Nephron (organoid): ENCODE results near the gene USP22.
A peak's percentile ranks its signal among the peaks of the same experiment; 100 is the strongest.

ENCODE experiments used
- H3K27ac Mint-ChIP-seq, 3 experiments: 2 replicates each; pipeline ENCODE4 v1.8.0; 2020; ENCODE audit warnings: mixed read lengths in 3 of 3, mild to moderate bottlenecking in 2 of 3, moderate library complexity in 1 of 3
- H3K27me3 Mint-ChIP-seq: 2 replicates; pipeline ENCODE4 v1.8.0; 2021; ENCODE audit warnings: low read depth, mild to moderate bottlenecking, moderate library complexity, mixed read lengths
- H3K36me3 Mint-ChIP-seq: 2 replicates; pipeline ENCODE4 v1.8.0; 2020; ENCODE audit warnings: low read depth, mixed read lengths
- H3K4me1 Mint-ChIP-seq: 2 replicates; pipeline ENCODE4 v1.8.0; 2020; ENCODE audit warnings: mixed read lengths
- H3K4me3 Mint-ChIP-seq, 3 experiments: 2 replicates each; pipeline ENCODE4 v1.8.0; 2020; ENCODE audit warnings: mild to moderate bottlenecking in 3 of 3, mixed read lengths in 3 of 3, moderate library complexity in 2 of 3
- H3K9me3 Mint-ChIP-seq: 2 replicates; pipeline ENCODE4 v1.8.0; 2020; ENCODE audit warnings: mixed read lengths
- TF ChIP-seq, protein P1 (sequence below), 3 experiments: fragments of 200-600 bp; sonication (generic); IDR thresholded peaks; one replicate each; pipeline ENCODE4 v1.5.0; 2021; ENCODE audit warnings: antibody characterized with exemption in 3 of 3; ENCODE audit not compliant: unreplicated experiment in 3 of 3

The USP22 gene

DNA sequence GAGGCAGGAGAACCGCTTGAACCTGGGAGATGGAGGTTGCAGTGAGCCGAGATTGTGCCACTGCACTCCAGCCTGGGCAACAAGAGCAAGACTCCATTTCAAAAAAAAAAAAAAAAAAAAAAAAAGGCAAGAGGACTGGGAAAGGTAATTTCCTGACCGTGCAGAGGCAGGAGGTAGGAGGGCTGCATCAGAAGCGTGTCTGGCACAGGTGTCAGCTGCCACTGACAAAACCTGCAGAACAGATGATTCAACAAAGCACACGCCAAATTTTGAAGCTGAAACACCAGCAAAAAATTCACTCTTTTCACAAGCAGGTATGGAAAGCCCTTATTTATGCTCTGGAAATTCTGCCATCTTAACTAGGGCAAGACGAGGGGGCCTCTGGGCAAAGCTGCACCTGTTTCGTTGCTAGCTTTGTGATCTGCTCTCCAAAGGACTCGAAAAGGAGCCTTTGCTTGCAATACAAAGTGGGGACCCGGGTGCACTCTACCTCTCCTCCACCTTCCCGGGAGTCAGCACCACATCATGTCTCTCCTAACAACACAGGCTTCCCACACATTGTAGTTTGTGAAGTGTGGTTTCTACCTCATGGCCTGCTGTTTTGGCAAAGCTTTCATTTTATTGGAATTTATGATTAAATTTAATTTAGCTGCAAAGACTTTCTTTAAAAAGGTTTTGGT lies 33.7 kb downstream of the USP22 start:
- Mint-ChIP-seq H3K27me3 (no peaks in the 10 kb centered on the region), H3K9me3 (no peaks in the 10 kb centered on the region), H3K4me1 (peaks cover 5% of the 10 kb centered on the region), H3K4me3 (no peak overlapping the region), H3K36me3 (peaks cover 93% of the 10 kb centered on the region), H3K27ac (peak overlapping the region in 1 of 3 experiments; percentile 35)
- TF ChIP-seq, protein P1, sequence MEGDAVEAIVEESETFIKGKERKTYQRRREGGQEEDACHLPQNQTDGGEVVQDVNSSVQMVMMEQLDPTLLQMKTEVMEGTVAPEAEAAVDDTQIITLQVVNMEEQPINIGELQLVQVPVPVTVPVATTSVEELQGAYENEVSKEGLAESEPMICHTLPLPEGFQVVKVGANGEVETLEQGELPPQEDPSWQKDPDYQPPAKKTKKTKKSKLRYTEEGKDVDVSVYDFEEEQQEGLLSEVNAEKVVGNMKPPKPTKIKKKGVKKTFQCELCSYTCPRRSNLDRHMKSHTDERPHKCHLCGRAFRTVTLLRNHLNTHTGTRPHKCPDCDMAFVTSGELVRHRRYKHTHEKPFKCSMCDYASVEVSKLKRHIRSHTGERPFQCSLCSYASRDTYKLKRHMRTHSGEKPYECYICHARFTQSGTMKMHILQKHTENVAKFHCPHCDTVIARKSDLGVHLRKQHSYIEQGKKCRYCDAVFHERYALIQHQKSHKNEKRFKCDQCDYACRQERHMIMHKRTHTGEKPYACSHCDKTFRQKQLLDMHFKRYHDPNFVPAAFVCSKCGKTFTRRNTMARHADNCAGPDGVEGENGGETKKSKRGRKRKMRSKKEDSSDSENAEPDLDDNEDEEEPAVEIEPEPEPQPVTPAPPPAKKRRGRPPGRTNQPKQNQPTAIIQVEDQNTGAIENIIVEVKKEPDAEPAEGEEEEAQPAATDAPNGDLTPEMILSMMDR (IDR thresholded peaks at IDR 0.05; ENCODE audit: unreplicated experiment in 3 of 3), result no peak

DNA sequence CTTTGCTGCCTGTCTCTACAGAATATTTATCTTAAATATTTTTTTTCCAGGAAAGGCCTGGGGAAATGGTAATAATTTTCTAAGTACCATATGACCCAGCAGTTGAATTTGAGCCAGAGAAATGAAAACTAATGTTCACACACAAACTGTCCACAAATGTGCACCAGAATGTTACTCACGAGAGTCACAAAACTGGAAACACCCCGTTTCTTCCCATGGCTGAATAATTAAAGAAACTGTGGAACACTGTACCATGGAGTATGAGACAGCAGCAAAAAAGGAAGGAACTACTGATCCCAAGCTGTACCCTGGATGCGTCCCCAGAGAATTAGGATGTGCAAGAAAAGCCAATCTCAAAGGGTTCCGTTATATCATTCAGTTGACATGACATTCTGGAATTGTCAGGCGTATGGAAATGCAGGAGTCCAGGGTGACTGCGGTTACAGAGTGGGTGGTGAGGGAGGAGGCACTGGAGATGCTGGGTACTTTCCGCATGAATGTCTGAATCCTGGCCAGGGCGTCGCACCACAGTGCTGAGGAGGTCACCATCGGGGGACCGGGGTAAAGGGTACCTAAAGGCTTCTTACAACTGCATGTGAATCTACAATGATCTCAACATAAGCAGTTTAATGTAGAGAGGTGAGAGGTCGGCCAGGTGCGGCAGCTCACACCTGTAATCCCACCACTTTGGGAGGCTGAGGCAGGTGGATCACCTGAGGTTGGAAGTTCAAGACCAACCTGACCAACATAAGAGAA lies 34.5 kb downstream of the USP22 start:
- H3K27ac Mint-ChIP-seq, result no peak overlapping the region
- no peak overlapping the region for H3K4me3 Mint-ChIP-seq
- no peaks in the 10 kb centered on the region for H3K27me3 Mint-ChIP-seq
- peaks cover 5% of the 10 kb centered on the region for H3K4me1 Mint-ChIP-seq
- H3K36me3 Mint-ChIP-seq, result peaks cover 90% of the 10 kb centered on the region
- H3K9me3 Mint-ChIP-seq, result no peaks in the 10 kb centered on the region
- TF ChIP-seq, protein P1 (IDR thresholded peaks at IDR 0.05; ENCODE audit: unreplicated experiment in 3 of 3), result no peak

GRCh38 chr17:21007646-21008045 lies 35.2 kb downstream of the USP22 start:
- Mint-ChIP-seq H3K9me3 (no peaks in the 10 kb centered on the region), H3K36me3 (peaks cover 89% of the 10 kb centered on the region), H3K4me3 (no peak overlapping the region), H3K4me1 (peaks cover 5% of the 10 kb centered on the region), H3K27ac (no peak overlapping the region), H3K27me3 (no peaks in the 10 kb centered on the region)
- TF ChIP-seq, protein P1 (IDR thresholded peaks at IDR 0.05; ENCODE audit: unreplicated experiment in 3 of 3), result no peak

DNA sequence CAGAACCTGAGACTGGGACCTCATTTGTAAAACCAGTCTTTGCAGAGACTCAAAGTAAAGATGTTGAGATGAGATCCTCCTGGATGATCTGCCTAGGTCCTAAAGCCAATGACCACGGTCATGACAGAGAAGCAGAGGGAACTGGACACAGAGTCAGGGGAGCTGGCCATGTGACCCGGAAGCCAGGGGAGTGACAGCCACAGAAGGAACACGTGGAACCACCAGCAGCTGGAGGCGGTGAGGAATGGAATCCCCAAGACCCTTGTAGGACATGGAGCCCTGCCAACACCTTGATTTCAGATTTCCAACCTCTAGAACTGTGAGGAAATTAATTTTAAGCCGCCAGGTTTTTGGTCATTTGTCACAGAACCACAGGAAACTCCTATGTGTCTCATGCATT lies 37.0 kb downstream of the USP22 start:
- Mint-ChIP-seq H3K9me3 (no peaks in the 10 kb centered on the region), H3K36me3 (peaks cover 92% of the 10 kb centered on the region), H3K4me1 (peaks cover 20% of the 10 kb centered on the region), H3K27me3 (no peaks in the 10 kb centered on the region), H3K4me3 (no peak overlapping the region), H3K27ac (peak overlapping the region in 2 of 3 experiments; percentile 21 to 54)
- TF ChIP-seq, protein P1 (IDR thresholded peaks at IDR 0.05; ENCODE audit: unreplicated experiment in 3 of 3), result no peak

- H3K4me1 Mint-ChIP-seq, result peaks cover 20% of the 10 kb centered on the region
- H3K27me3 Mint-ChIP-seq, result no peaks in the 10 kb centered on the region
- no peak overlapping the region for H3K4me3 Mint-ChIP-seq
- H3K9me3 Mint-ChIP-seq, result no peaks in the 10 kb centered on the region
- peaks cover 90% of the 10 kb centered on the region for H3K36me3 Mint-ChIP-seq
- H3K27ac Mint-ChIP-seq, result peak overlapping the region; percentile 21 to 65 (median 54)
- TF ChIP-seq, protein P1 (IDR thresholded peaks at IDR 0.05; ENCODE audit: unreplicated experiment in 3 of 3), result no peak
Observed at GRCh38 chr17:21005367-21005766, 37.4 kb downstream of the USP22 start.
